A549 (cell line): ENCODE data around the gene NAGPA. TPM values are rescaled to one million over a fixed set of nuclear protein-coding genes. Genes with fewer than 3 reads are reported as not detected.

Experiments
- ATAC-seq, 2 experiments: fragments of 200-7000 bp in 1 of 2; fragments of >200 bp in 1 of 2; cut with Nextera tagmentation in 1 of 2; cut with Tn5 transposase in 1 of 2; 3 replicates each; pipeline versions ENCODE4 v1.8.0 to v1.9.1; 2018 to 2020; ENCODE audit warnings: mild to moderate bottlenecking in 1 of 2, moderate library complexity in 1 of 2
- CTCF ChIA-PET: fragments of 300-600 bp; sonication (Branson Sonifier 250); formaldehyde crosslinking; extraction: SDS; loops from one replicate; lab custom pipeline; 2021; ENCODE audit warnings: antibody characterized with exemption, inconsistent platforms; lab: Yijun Ruan, JAX
- POLR2A ChIA-PET: fragments of 350-600 bp; formaldehyde crosslinking; extraction: SDS; loops from one replicate; lab custom pipeline; 2021; ENCODE audit warnings: antibody characterized with exemption, inconsistent platforms; lab: Yijun Ruan, JAX
- DNase-seq, 2 experiments: peaks; one replicate each; pipeline versions ENCODE4 v3.0.0 to v3.0.0-alpha.2; 2011 to 2016; ENCODE audit warnings: low read depth in 1 of 2, low spot score in 1 of 2
- FAIRE-seq: peaks from 2 replicates; lab custom pipeline; 2011; peaks lifted over from hg19 to GRCh38; lab: Jason Lieb, UNC
- H3K27ac ChIP-seq, 2 experiments: fragments of >200 bp; sonication (Bioruptor Twin); formaldehyde crosslinking; 3 replicates each; pipeline ENCODE4 v1.5.1; 2016 to 2017
- H3K4me1 ChIP-seq: fragments of >200 bp; sonication (Bioruptor Twin); formaldehyde crosslinking; 3 replicates; pipeline ENCODE4 v1.6.1; 2016
- H3K4me2 ChIP-seq: fragments of >200 bp; sonication (Bioruptor Twin); formaldehyde crosslinking; 3 replicates; pipeline ENCODE4 v1.6.1; 2016
- H3K4me3 ChIP-seq: fragments of >200 bp; sonication (Bioruptor Twin); formaldehyde crosslinking; 3 replicates; pipeline ENCODE4 v1.5.1; 2016
- H3K9me3 ChIP-seq: fragments of >200 bp; sonication (Bioruptor Twin); formaldehyde crosslinking; 3 replicates; pipeline ENCODE4 v1.6.1; 2016
- CBX8 ChIP-seq: fragments of 200-600 bp; sonication (generic); IDR thresholded peaks from 2 replicates; pipeline ENCODE4 v1.6.1; 2016
- CHD2 ChIP-seq: fragments of 150-350 bp; IDR thresholded peaks from 2 replicates; pipeline ENCODE4 v1.6.1; 2014; ENCODE audit warnings: low read length; ENCODE audit not compliant: partially characterized antibody
- EP300 ChIP-seq, 2 experiments: fragments of >200 bp; sonication (Bioruptor Twin); formaldehyde crosslinking; IDR thresholded peaks; 2 replicates in 1 of 2; 3 replicates in 1 of 2; pipeline ENCODE4 v1.6.1; 2016 to 2017
- FOSL2 ChIP-seq, 2 experiments: fragments of 450-650 bp in 1 of 2; fragments of >200 bp in 1 of 2; sonication (Bioruptor Twin) in 1 of 2; formaldehyde crosslinking; IDR thresholded peaks; 2 replicates each; pipeline versions ENCODE4 v1.5.0 to v1.6.1; 2016 to 2020; ENCODE audit warnings: mild to moderate bottlenecking in 1 of 2, moderate library complexity in 1 of 2
- FOXS1 ChIP-seq: fragments of 250-450 bp; sonication (Bioruptor Pico); IDR thresholded peaks from 2 replicates; pipeline ENCODE4 v1.5.0; 2020; ENCODE audit warnings: mild to moderate bottlenecking, moderate library complexity
- HDAC2 ChIP-seq: fragments of 200-600 bp; sonication (generic); IDR thresholded peaks from 2 replicates; pipeline ENCODE4 v1.6.1; 2016
- HOXB5 ChIP-seq: fragments of 250-450 bp; sonication (Bioruptor Pico); IDR thresholded peaks from 2 replicates; pipeline ENCODE4 v1.5.0; 2020; ENCODE audit warnings: mild to moderate bottlenecking, moderate library complexity
- KDM1A ChIP-seq: fragments of 200-600 bp; sonication (generic); IDR thresholded peaks from 2 replicates; pipeline ENCODE4 v1.6.1; 2016; ENCODE audit warnings: low read depth, mild to moderate bottlenecking
- MAZ ChIP-seq: fragments of 150-350 bp; IDR thresholded peaks from 2 replicates; pipeline ENCODE4 v1.6.1; 2014; ENCODE audit warnings: antibody characterized with exemption, low read depth, low read length, borderline replicate concordance
- NFE2L2 ChIP-seq: fragments of 150-350 bp; conservative IDR thresholded peaks from 2 replicates; pipeline ENCODE4 v1.6.1; 2014; ENCODE audit warnings: low read length
- NPAS2 ChIP-seq: fragments of 250-450 bp; sonication (Bioruptor Pico); IDR thresholded peaks from 2 replicates; pipeline ENCODE4 v1.8.0; 2022; ENCODE audit warnings: mild to moderate bottlenecking, moderate library complexity, borderline replicate concordance
- PBX3 ChIP-seq: IDR thresholded peaks from 2 replicates; pipeline ENCODE4 v1.6.1; 2012
- POLR2A ChIP-seq: IDR thresholded peaks from 2 replicates; pipeline ENCODE4 v1.6.1; 2012; ENCODE audit warnings: mild to moderate bottlenecking, low read length
- RAD21 ChIP-seq, 2 experiments: fragments of >200 bp in 1 of 2; sonication (Bioruptor Twin) in 1 of 2; formaldehyde crosslinking in 1 of 2; IDR thresholded peaks in 1 of 2; conservative IDR thresholded peaks in 1 of 2; 2 replicates in 1 of 2; 3 replicates in 1 of 2; pipeline ENCODE4 v1.6.1; 2012 to 2018; ENCODE audit warnings: inconsistent platforms in 1 of 2
- SREBF2 ChIP-seq: fragments of 450-650 bp; IDR thresholded peaks from 2 replicates; pipeline ENCODE4 v1.6.1; 2014; ENCODE audit warnings: mild to moderate bottlenecking, moderate library complexity
- TFCP2L1 ChIP-seq: fragments of 250-450 bp; sonication (Bioruptor Pico); IDR thresholded peaks from 2 replicates; pipeline ENCODE4 v1.5.0; 2021; ENCODE audit warnings: mild to moderate bottlenecking
- TP53 ChIP-seq: fragments of 250-450 bp; sonication (Bioruptor Pico); IDR thresholded peaks from 2 replicates; pipeline ENCODE4 v1.5.0; 2021; ENCODE audit warnings: mild to moderate bottlenecking, moderate library complexity
- WGBS: methylation state at CpG from one replicate; pipeline ENCODE4 v1.1.6; 2017; ENCODE audit errors: missing lambda C conversion rate; 5-methylcytosine and 5-hydroxymethylcytosine counted together
- polyA plus RNA-seq, 4 experiments: library from polyadenylated mRNA; depleted of rRNA in 3 of 4; stranded (reverse); fragments of >200 nt; fragmentation: RNase III in 1 of 4; extraction: RNeasy Plus Mini Kit Qiagen cat#74134 plus additional on column Dnase treatment in 1 of 4; gene quantifications; 2 replicates in 3 of 4; 3 replicates in 1 of 4; pipeline ENCODE4 v1.2.3, GENCODE V29; 2011 to 2017
- TF ChIP-seq, protein P1 (sequence below): fragments of 200-600 bp; sonication (generic); IDR thresholded peaks from 2 replicates; pipeline ENCODE4 v1.6.1; 2016; ENCODE audit warnings: antibody characterized with exemption, mild to moderate bottlenecking, moderate library complexity
- TF ChIP-seq, protein P2 (sequence below): fragments of >200 bp; sonication (Bioruptor Twin); formaldehyde crosslinking; IDR thresholded peaks from 2 replicates; pipeline ENCODE4 v1.6.1; 2016
- TF ChIP-seq, protein P3 (sequence below): fragments of 150-350 bp; IDR thresholded peaks from 2 replicates; pipeline ENCODE4 v1.6.1; 2014; ENCODE audit warnings: low read depth, mild to moderate bottlenecking, low read length
- TF ChIP-seq, protein P4 (sequence below): IDR thresholded peaks from 2 replicates; pipeline ENCODE4 v1.6.1; 2012; ENCODE audit warnings: low read depth, borderline replicate concordance

The NAGPA gene
- polyA plus RNA-seq, 2 of the 4 experiments (the other 2 are of a cell fraction), result 6.5 to 17.3 TPM

DNA sequence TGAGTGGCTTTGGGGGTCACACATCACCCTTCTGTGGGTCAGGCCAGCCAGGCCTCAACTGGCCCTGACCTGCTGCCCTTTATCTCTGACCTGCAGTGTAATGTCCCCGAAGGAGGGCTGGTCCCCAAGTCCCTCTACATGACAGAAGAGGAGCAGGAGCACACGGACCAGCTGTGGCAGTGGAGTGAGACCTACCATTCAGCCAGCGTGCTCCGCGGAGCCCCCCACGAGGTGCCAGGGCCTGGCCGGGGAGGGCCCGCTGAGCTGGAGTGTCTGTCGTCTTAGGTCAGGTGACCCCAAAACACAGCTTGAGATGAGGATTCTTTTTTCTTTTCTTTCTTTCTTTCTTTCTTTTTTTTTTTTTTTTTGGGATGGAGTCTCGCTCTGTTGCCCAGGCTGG is 26.5 kb downstream of the NAGPA start:
- Histone ChIP-seq H3K4me2 (no peak overlapping the region), H3K4me1 (no peaks in the 10 kb centered on the region), H3K4me3 (no peak overlapping the region), H3K9me3 (no peaks in the 10 kb centered on the region), H3K27ac (no peak overlapping the region)
- CTCF ChIA-PET, result interaction anchor here (0.6 kb wide), 1 partner anchor 38 kb away, joined by 3 read pairs; no protein-coding TSS in a partner anchor
- DNase-seq, result no peak
- 74% methylated on average over 10 of the region's 10 CpGs for WGBS
- POLR2A ChIA-PET, result interaction anchor here (0.7 kb wide), 1 partner anchor 506 kb away, joined by 4 read pairs; no protein-coding TSS in a partner anchor
- no peak for TF ChIP-seq SREBF2
- no peak for TF ChIP-seq TP53 (CRISPR knock-in tag)
- no peak for TF ChIP-seq RAD21 (conservative IDR thresholded peaks at IDR 0.05 in 1 of 2, IDR thresholded peaks at IDR 0.05 in 1 of 2)
- TF ChIP-seq, protein P1, sequence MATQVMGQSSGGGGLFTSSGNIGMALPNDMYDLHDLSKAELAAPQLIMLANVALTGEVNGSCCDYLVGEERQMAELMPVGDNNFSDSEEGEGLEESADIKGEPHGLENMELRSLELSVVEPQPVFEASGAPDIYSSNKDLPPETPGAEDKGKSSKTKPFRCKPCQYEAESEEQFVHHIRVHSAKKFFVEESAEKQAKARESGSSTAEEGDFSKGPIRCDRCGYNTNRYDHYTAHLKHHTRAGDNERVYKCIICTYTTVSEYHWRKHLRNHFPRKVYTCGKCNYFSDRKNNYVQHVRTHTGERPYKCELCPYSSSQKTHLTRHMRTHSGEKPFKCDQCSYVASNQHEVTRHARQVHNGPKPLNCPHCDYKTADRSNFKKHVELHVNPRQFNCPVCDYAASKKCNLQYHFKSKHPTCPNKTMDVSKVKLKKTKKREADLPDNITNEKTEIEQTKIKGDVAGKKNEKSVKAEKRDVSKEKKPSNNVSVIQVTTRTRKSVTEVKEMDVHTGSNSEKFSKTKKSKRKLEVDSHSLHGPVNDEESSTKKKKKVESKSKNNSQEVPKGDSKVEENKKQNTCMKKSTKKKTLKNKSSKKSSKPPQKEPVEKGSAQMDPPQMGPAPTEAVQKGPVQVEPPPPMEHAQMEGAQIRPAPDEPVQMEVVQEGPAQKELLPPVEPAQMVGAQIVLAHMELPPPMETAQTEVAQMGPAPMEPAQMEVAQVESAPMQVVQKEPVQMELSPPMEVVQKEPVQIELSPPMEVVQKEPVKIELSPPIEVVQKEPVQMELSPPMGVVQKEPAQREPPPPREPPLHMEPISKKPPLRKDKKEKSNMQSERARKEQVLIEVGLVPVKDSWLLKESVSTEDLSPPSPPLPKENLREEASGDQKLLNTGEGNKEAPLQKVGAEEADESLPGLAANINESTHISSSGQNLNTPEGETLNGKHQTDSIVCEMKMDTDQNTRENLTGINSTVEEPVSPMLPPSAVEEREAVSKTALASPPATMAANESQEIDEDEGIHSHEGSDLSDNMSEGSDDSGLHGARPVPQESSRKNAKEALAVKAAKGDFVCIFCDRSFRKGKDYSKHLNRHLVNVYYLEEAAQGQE, result no peak
- no peak for TF ChIP-seq POLR2A
- TF ChIP-seq, all 56 proteins: peak for 0
- no peak for FAIRE-seq
- ATAC-seq, result no peak

DNA sequence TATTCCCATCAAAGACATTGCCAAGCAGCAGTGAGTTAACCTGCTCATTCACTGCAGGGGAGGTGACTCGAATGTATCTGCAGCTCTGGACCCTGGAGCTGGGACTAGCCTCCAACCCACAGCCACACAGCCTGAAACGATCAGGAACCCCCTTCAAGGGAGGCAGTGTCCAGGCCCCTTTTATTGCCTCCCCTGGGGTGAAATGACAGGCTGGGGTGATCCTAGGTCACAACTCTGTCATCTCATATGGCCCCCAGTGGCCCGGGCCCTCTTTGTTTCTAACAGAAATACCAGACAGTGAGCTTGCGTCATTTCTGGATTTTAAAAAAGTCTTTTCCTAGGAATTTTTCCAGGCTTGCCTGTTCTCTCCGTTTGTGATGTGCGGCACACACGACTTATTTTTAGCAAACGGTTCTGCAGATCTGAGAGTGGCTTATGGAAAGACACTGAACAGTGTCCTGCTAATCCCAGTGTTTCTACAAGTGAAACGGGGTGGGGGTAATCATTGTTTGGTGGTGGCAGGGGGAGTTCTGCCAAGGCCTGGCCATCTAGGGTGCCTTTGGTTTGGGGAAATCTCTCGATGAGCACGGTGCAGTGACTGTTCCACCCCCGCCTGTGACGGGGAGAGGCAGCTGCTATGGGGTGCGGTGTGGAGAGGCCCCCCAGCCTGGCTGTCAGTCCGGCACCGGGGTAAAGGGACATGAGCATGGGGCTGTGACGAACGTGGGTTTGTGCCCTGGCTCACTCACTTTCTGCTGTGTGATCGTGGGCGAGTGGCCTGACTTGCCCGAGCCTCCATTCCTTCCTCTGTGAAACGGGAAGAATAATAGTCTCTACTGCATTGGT is 27.2 kb downstream of the NAGPA start:
- DNase-seq (no peak), ATAC-seq (no peak)
- CTCF ChIA-PET, result interaction anchor here (1.1 kb wide), 1 partner anchor 50 kb away, joined by 3 read pairs; no protein-coding TSS in a partner anchor
- Histone ChIP-seq H3K9me3 (no peaks in the 10 kb centered on the region), H3K4me2 (no peak overlapping the region), H3K4me3 (no peak overlapping the region), H3K27ac (no peak overlapping the region), H3K4me1 (no peaks in the 10 kb centered on the region)
- POLR2A ChIA-PET, result no interaction called here
- 55% methylated on average over 18 of the region's 22 CpGs for WGBS
- TF ChIP-seq PBX3 (no peak), TFCP2L1 (CRISPR knock-in tag) (no peak), NPAS2 (CRISPR knock-in tag) (no peak), CBX8 (no peak), EP300 (IDR thresholded peaks at IDR 0.05) (no peak), NFE2L2 (no peak), FOSL2 (IDR thresholded peaks at IDR 0.05) (no peak), FOSL2 (CRISPR knock-in tag; IDR thresholded peaks at IDR 0.05) (no peak), POLR2A (no peak), HDAC2 (no peak), KDM1A (no peak), CHD2 (no peak), MAZ (no peak), HOXB5 (CRISPR knock-in tag) (no peak), FOXS1 (CRISPR knock-in tag) (no peak)
- TF ChIP-seq, protein P2, sequence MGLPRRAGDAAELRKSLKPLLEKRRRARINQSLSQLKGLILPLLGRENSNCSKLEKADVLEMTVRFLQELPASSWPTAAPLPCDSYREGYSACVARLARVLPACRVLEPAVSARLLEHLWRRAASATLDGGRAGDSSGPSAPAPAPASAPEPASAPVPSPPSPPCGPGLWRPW, result no peak
- TF ChIP-seq, protein P3, sequence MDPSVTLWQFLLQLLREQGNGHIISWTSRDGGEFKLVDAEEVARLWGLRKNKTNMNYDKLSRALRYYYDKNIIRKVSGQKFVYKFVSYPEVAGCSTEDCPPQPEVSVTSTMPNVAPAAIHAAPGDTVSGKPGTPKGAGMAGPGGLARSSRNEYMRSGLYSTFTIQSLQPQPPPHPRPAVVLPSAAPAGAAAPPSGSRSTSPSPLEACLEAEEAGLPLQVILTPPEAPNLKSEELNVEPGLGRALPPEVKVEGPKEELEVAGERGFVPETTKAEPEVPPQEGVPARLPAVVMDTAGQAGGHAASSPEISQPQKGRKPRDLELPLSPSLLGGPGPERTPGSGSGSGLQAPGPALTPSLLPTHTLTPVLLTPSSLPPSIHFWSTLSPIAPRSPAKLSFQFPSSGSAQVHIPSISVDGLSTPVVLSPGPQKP, result no peak
- TF ChIP-seq, protein P4, sequence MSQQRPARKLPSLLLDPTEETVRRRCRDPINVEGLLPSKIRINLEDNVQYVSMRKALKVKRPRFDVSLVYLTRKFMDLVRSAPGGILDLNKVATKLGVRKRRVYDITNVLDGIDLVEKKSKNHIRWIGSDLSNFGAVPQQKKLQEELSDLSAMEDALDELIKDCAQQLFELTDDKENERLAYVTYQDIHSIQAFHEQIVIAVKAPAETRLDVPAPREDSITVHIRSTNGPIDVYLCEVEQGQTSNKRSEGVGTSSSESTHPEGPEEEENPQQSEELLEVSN, result no peak
- TF ChIP-seq, all 56 proteins: peak for 0
- FAIRE-seq, result no peak
